Vagina (tissue), 2 donors: ENCODE results near the gene PPP3CB. TPM values are rescaled to one million over a fixed set of nuclear protein-coding genes. Genes with fewer than 3 reads are reported as not detected.
"Not testable (repeated sequence)": the region's sequence is repeated elsewhere in the genome, so short reads cannot be mapped to it uniquely, and the experiment has no call there.

Source experiments
- DNase-seq, 2 donors: peaks; one replicate each; pipeline ENCODE4 v3.0.0-alpha.2; 2017; ENCODE audit errors: extremely low spot score in 2 of 2
- H3K27ac ChIP-seq: fragments of 200-600 bp; sonication (generic); one replicate; pipeline ENCODE4 v1.5.1; 2019
- H3K27me3 ChIP-seq: fragments of 200-600 bp; sonication (generic); one replicate; pipeline ENCODE4 v1.5.1; 2019
- H3K36me3 ChIP-seq, 2 donors: fragments of 200-600 bp; sonication (generic); one replicate each; pipeline ENCODE4 v1.5.1; 2017 to 2019
- H3K4me1 ChIP-seq: fragments of 200-600 bp; sonication (generic); one replicate; pipeline ENCODE4 v1.5.1; 2019
- H3K4me3 ChIP-seq, 2 donors: fragments of 200-600 bp; sonication (generic); 1 replicate in 1 of 2; 2 replicates in 1 of 2; pipeline ENCODE4 v1.5.1; 2016 to 2019
- H3K9me3 ChIP-seq: fragments of 200-600 bp; sonication (generic); one replicate; pipeline ENCODE4 v1.5.1; 2019
- CTCF ChIP-seq, 3 experiments: fragments of 450-650 bp in 2 of 3; fragments of 200-600 bp in 1 of 3; sonication (generic) in 1 of 3; IDR thresholded peaks; one replicate each; pipeline ENCODE4 v1.5.1; 2017 to 2019; ENCODE audit warnings: antibody characterized with exemption in 3 of 3, mild to moderate bottlenecking in 2 of 3, moderate library complexity in 2 of 3
- POLR2A ChIP-seq, 2 donors: fragments of 450-650 bp; IDR thresholded peaks; one replicate each; pipeline ENCODE4 v1.6.1; 2017; ENCODE audit warnings: antibody characterized with exemption in 2 of 2, mild to moderate bottlenecking in 2 of 2, moderate library complexity in 2 of 2
- POLR2AphosphoS5 ChIP-seq, 2 donors: sonication (generic); formaldehyde crosslinking; IDR thresholded peaks; one replicate each; pipeline ENCODE4 v1.9.0; 2017; ENCODE audit warnings: antibody characterized with exemption in 2 of 2, mild to moderate bottlenecking in 2 of 2, low read depth in 1 of 2; ENCODE audit not compliant: insufficient read depth in 1 of 2
- intact Hi-C: fragments of 100-400 bp; cut with DNase I; formaldehyde crosslinking; loops from one replicate; pipeline ENCODE4 v1.15.1; 2023
- small RNA-seq: library from RNA; depleted of rRNA; stranded (forward); fragments of <200 nt; gene quantifications from one replicate; pipeline ENCODE3, GENCODE V24; 2016
- total RNA-seq: library from RNA; depleted of rRNA; stranded (reverse); fragments of >200 nt; gene quantifications from one replicate; pipeline ENCODE4 v1.2.3, GENCODE V29; 2016

Gene PPP3CB
- total RNA-seq, 1 donor from 2014 or later, result 46.2 TPM

GRCh38 chr10:73399063-73399462, 96.8 kb downstream of the PPP3CB start:
- TF ChIP-seq CTCF (IDR thresholded peaks at IDR 0.05) (no peak), POLR2A (IDR thresholded peaks at IDR 0.05) (no peak), POLR2AphosphoS5 (IDR thresholded peaks at IDR 0.05; ENCODE audit: insufficient read depth in 1 of 2, low read depth in 1 of 2) (no peak)
- Histone ChIP-seq H3K27me3 (no peaks in the 10 kb centered on the region), H3K36me3 (peaks cover 0 to 46% of the 10 kb centered on the region in 2 donors), H3K27ac (no peak overlapping the region), H3K9me3 (no peaks in the 10 kb centered on the region), H3K4me1 (peaks cover 20% of the 10 kb centered on the region), H3K4me3 (no peak overlapping the region)
- intact Hi-C loops, result no loop called here
- no peak for DNase-seq

DNA sequence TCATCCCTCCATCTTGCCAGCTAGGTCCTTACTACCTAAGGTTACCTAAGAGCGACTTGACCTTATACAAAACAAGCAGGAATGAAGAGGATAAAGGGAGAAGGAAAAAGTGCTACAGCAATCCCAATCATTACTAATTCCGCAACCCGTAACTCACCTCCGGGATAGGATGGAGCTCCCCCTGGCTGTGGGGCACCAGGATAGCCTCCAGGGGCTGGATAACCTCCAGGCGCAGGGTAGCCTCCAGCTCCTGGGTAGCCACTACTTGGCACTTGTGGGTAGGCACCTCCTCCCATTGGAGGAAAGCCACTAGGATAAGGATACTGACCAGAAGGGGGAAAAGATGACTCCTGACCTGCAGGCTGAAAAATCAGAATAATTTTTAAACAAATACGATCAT, 97.8 kb downstream of the PPP3CB start:
- TF ChIP-seq POLR2A (IDR thresholded peaks at IDR 0.05) (no peak), CTCF (IDR thresholded peaks at IDR 0.05) (no peak), POLR2AphosphoS5 (IDR thresholded peaks at IDR 0.05; ENCODE audit: insufficient read depth in 1 of 2, low read depth in 1 of 2) (no peak)
- Histone ChIP-seq H3K36me3 (peaks cover 0 to 46% of the 10 kb centered on the region in 2 donors), H3K27me3 (no peaks in the 10 kb centered on the region)

GRCh38 chr10:73394325-73394724, 101.5 kb downstream of the PPP3CB start:
- H3K4me3 ChIP-seq, H3K27me3 ChIP-seq, intact Hi-C loops, DNase-seq, H3K9me3 ChIP-seq, H3K27ac ChIP-seq, H3K4me1 ChIP-seq: not testable (repeated sequence)
- peaks cover 0 to 46% of the 10 kb centered on the region in 2 donors for H3K36me3 ChIP-seq

More for the DNA sequence above, 97.8 kb downstream of the PPP3CB start:
- Histone ChIP-seq H3K4me1 (peaks cover 10% of the 10 kb centered on the region), H3K4me3 (no peak overlapping the region), H3K27ac (no peak overlapping the region), H3K9me3 (no peaks in the 10 kb centered on the region)
- intact Hi-C loops, result no loop called here
- no peak for DNase-seq

DNA sequence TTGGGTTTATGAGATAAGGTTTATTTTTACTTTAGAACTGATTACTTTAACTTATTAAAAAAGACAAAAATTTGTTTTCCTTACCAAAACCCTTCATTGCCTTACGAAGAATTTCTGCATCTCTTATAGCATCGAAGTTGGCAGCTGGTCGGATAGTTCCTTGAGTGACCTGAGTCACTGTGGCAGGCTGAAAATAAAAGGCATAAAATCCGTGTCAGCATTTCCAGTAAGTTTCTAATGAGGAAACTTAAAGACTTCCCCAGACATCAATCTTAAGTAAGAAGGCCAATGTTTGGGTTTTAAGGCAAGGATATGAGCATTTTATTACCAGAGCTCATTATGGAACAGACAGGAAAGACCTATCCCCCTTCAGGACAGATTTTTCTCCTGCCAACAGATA, 107.6 kb downstream of the PPP3CB start:
- no peak overlapping the region for H3K27ac ChIP-seq
- no peaks in the 10 kb centered on the region for H3K27me3 ChIP-seq
- peaks cover 0 to 47% of the 10 kb centered on the region in 2 donors for H3K36me3 ChIP-seq
- DNase-seq, result no peak
- intact Hi-C loops, result no loop called here
- H3K4me1 ChIP-seq, result no peaks in the 10 kb centered on the region
- TF ChIP-seq POLR2A (IDR thresholded peaks at IDR 0.05) (no peak), CTCF (IDR thresholded peaks at IDR 0.05) (no peak), POLR2AphosphoS5 (IDR thresholded peaks at IDR 0.05; ENCODE audit: insufficient read depth in 1 of 2, low read depth in 1 of 2) (no peak)
- no peaks in the 10 kb centered on the region for H3K9me3 ChIP-seq
- H3K4me3 ChIP-seq, result no peak overlapping the region

DNA sequence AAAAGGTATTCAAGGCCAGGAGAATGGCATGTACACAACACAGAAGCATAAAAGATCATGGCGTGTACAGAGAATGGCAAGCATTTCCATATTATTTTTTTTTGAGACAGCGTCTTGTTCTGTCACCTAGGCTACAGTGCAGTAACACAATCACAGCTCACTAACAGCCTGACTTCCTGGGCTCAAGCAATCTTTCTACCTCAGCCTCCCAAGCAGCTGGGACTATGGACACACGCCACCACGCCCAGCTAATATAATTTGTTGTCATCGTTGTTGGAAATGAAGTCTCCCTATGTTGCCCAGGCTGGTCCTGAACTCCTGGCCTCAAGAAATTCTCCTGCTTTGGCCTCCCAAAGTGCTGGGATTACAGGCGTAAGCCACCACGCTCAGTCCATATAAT, 109.2 kb downstream of the PPP3CB start:
- TF ChIP-seq CTCF (IDR thresholded peaks at IDR 0.05), result no peak
- no peak for TF ChIP-seq POLR2AphosphoS5 (IDR thresholded peaks at IDR 0.05; ENCODE audit: insufficient read depth in 1 of 2, low read depth in 1 of 2)
- Histone ChIP-seq H3K36me3 (peaks cover 0 to 63% of the 10 kb centered on the region in 2 donors), H3K27me3 (no peaks in the 10 kb centered on the region), H3K9me3 (no peaks in the 10 kb centered on the region), H3K27ac (no peak overlapping the region), H3K4me1 (no peaks in the 10 kb centered on the region), H3K4me3 (no peak overlapping the region)
- no peak for DNase-seq
- intact Hi-C loops, result no loop called here

Small RNAs within 50 kb of the gene (small RNA-seq; reads per million reads assigned to genes)
- not detected for gene RNU6-883P

Other genes starting within 250 kb of the PPP3CB start
- 16.2 TPM for gene DNAJC9, start 248.8 kb downstream of the PPP3CB start, total RNA-seq
- 31.9 TPM for gene MRPS16, start 243.4 kb downstream of the PPP3CB start, total RNA-seq
- 1.5 TPM for gene CFAP70, start 137.2 kb downstream of the PPP3CB start, total RNA-seq
- gene ANXA7, start 82.0 kb downstream of the PPP3CB start, total RNA-seq, result 90.1 TPM
- gene MSS51, start 62.5 kb downstream of the PPP3CB start, total RNA-seq, result 1.5 TPM
- 27.7 TPM for gene USP54, start 95.3 kb upstream of the PPP3CB start, total RNA-seq
- gene MYOZ1, start 145.4 kb upstream of the PPP3CB start, total RNA-seq, result not detected
- 0.49 TPM for gene SYNPO2L, start 160.0 kb upstream of the PPP3CB start, total RNA-seq
- 5.4 TPM for gene AGAP5, start 202.1 kb upstream of the PPP3CB start, total RNA-seq
- 47.9 TPM for gene SEC24C, start 248.3 kb upstream of the PPP3CB start, total RNA-seq